IMR-90 (cell line): ENCODE results near the gene SLC5A2.

Experiments used
- CTCF ChIP-seq: conservative IDR thresholded peaks from 2 replicates; pipeline ENCODE4 v1.5.1; 2012; ENCODE audit warnings: mild to moderate bottlenecking, low read depth, low read length, improper control_type of control experiment
- POLR2A ChIP-seq: IDR thresholded peaks from 2 replicates; pipeline ENCODE4 v1.6.1; 2012; ENCODE audit warnings: mild to moderate bottlenecking, low read depth, low read length
- RCOR1 ChIP-seq: IDR thresholded peaks from 2 replicates; pipeline ENCODE4 v1.6.1; 2012; ENCODE audit warnings: mild to moderate bottlenecking, low read length, improper control_type of control experiment; ENCODE audit not compliant: insufficient replicate concordance

GRCh38 chr16:31501226-31501965 lies 18.5 kb downstream of the SLC5A2 start:
- TF ChIP-seq POLR2A (no peak), RCOR1 (no peak), CTCF (no peak)
